ENCODE results near the gene CHRNA1.

Gene CHRNA1

DNA sequence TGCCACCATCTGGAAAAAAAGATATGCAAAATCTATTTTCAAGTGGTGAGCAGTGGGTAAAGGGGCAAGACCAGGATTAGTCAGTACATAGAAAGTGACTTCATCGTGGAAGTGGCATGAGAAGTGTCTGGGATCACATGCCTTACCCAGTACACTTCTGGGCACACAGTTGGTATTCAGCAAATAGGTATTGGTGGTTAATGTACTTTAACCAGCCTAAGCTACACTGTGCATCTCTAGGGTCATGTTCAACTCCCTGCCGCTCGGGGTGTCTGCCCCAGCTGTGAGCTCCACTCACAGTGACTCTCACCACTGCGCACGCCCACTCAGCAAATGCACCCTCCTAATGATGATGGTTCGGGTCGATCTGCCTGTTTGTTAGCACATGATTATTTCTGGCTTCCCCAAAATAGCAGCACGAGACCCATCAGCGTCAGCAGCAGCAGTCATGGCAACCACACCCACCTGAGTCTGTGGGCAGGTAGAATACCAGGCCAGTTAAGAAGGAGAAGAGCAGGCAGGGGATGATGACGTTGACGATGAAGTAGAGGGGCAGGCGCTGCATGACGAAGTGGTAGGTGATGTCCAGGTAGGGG is 11.1 kb downstream of the CHRNA1 start:
- no peak overlapping the region for H3K4me3 ChIP-seq (ENCODE audit: low read depth, low read length)
- TF ChIP-seq, protein P1, sequence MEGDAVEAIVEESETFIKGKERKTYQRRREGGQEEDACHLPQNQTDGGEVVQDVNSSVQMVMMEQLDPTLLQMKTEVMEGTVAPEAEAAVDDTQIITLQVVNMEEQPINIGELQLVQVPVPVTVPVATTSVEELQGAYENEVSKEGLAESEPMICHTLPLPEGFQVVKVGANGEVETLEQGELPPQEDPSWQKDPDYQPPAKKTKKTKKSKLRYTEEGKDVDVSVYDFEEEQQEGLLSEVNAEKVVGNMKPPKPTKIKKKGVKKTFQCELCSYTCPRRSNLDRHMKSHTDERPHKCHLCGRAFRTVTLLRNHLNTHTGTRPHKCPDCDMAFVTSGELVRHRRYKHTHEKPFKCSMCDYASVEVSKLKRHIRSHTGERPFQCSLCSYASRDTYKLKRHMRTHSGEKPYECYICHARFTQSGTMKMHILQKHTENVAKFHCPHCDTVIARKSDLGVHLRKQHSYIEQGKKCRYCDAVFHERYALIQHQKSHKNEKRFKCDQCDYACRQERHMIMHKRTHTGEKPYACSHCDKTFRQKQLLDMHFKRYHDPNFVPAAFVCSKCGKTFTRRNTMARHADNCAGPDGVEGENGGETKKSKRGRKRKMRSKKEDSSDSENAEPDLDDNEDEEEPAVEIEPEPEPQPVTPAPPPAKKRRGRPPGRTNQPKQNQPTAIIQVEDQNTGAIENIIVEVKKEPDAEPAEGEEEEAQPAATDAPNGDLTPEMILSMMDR (IDR thresholded peaks at IDR 0.05; ENCODE audit: insufficient read depth, low read depth, low read length, missing control alignments) = no peak
- peak; percentile 62 for DNase-seq (ENCODE audit: low read depth)

DNA sequence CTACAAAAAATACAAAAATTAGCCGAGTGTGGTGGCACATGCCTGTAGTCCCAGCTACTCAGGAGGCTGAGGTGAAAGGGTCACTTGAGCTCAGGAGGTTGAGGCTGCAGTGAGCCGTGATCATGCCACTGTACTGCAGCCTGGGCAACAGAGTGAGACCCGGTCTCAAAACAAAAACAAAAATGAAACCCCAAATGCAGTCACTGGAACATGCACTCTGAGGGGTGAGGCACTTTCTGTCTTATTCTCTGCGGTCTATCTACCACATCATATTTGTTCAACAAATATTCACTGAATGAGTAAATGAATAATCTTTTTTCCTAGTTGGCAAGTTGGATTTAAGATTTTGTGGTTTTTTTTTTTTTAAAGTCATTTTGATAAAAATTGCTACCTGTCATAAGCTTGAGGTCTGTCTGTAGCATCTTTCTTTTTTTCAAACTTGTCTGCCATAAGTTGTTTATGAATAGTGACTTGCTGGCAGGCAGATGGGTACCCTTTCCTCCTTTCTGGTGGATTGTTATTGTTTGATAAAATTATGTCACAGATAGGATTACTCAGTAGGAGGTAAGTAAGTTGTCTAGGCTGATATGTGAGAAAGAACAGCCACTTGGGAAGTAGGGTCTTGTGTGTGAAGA is 11.8 kb downstream of the CHRNA1 start:
- DNase-seq (ENCODE audit: low read depth) = peak; percentile 82
- TF ChIP-seq, protein P1 (IDR thresholded peaks at IDR 0.05; ENCODE audit: insufficient read depth, low read depth, low read length, missing control alignments) = no peak

DNA sequence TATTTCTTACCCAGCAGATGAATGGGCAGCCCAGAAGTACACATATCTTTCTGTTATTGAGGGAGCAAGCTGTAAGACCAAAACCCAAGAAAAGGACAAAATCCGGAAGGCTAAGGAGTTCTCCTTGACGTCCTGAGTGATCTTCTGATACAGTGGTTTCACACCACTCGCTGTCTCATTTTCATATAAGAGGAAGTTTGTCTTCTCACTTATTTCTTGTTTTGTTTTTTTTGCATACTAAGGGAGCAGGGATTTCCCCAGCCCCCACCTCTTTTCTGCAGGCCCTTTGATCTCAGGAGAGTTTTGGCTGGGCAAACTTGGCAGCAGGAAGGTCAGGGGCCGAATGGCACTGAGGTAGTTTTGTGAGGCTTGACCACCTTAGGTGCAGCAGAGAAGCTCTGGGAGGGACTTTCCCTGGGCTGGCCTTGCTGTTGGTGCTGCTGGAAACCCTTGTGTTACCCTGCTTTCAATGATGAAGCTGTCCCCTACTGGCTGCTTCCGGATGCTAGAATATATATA is 13.3 kb downstream of the CHRNA1 start:
- H3K4me3 ChIP-seq (ENCODE audit: low read depth, low read length) = no peak overlapping the region
- TF ChIP-seq, protein P1 (IDR thresholded peaks at IDR 0.05; ENCODE audit: insufficient read depth, low read depth, low read length, missing control alignments) = no peak
- peak; percentile 82 for DNase-seq (ENCODE audit: low read depth)

More for the DNA sequence above, 11.8 kb downstream of the CHRNA1 start:
- H3K4me3 ChIP-seq (ENCODE audit: low read depth, low read length) = no peak overlapping the region

DNA sequence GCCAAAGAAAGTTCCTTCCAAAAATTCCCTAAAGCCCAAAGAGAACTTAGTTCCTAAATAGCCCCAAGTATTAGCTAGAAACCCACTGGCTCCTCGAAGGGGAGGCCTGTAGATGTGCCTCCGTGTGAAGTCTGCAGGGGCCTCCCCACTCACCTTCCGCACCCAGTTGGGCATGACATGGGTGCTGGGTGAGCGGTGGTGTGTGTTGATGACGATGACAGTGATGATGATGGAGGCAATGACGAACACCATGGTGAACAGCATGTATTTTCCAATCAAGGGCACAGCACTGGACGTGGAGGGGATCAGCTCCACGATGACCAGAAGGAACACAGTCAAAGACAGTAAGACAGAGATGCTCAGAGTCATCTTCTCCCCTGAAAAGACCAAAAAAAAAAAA is 14.5 kb downstream of the CHRNA1 start:
- TF ChIP-seq, protein P1 (IDR thresholded peaks at IDR 0.05; ENCODE audit: insufficient read depth, low read depth, low read length, missing control alignments) = no peak
- no peak overlapping the region for H3K4me3 ChIP-seq (ENCODE audit: low read depth, low read length)
- no peak for DNase-seq (ENCODE audit: low read depth)

DNA sequence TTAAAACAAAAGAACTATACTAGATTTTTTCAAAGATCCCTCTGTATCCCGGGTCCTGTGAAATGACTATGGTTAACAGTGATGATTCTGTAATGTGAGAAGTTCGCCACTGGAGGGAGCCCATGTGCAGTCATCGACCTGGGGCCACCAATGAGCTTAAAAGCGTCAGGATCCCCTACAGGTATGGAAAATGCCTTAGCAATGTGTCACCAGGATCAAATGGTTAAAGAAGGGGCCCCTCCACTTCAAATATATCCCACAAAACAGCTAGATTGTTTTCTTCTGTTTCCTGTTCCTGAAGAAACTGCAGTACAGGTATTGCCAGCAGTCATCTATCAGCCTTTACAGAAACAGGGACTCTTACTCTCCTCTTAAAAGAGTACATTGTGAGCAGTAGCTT is 15.3 kb downstream of the CHRNA1 start:
- peak; percentile 71 for DNase-seq (ENCODE audit: low read depth)
- TF ChIP-seq, protein P1 (IDR thresholded peaks at IDR 0.05; ENCODE audit: insufficient read depth, low read depth, low read length, missing control alignments) = peak; percentile 74
- H3K4me3 ChIP-seq (ENCODE audit: low read depth, low read length) = no peak overlapping the region

DNA sequence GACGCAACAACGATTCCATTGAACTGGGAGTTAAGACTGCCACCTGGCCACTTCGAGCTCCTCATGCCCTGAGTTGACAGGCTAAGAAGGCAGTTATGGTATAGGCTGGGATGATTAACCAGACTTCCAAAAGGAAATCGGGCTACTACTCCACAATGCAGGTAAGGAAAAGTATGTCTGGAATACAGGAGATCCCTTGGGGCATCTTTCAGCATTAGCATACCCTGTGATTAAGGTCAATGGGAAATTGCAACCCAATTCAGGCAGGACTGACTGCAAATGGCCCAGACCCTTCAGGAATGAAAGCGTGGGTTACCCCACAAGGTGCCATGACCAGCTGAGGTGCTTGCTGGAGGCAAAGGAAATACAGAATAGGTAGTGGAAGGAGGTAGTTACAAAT is 19.1 kb downstream of the CHRNA1 start:
- DNase-seq (ENCODE audit: low read depth) = no peak
- no peak overlapping the region for H3K4me3 ChIP-seq (ENCODE audit: low read depth, low read length)
- TF ChIP-seq, protein P1 (IDR thresholded peaks at IDR 0.05; ENCODE audit: insufficient read depth, low read depth, low read length, missing control alignments) = no peak

Data from GM12865 (cell line).